ENCODE data around the gene GPLD1. TPM values are rescaled to one million over a fixed set of nuclear protein-coding genes. Genes with fewer than 3 reads are reported as not detected.

The GPLD1 gene
- total RNA-seq, 1 experiment from 2014 or later = 1.3 TPM

DNA sequence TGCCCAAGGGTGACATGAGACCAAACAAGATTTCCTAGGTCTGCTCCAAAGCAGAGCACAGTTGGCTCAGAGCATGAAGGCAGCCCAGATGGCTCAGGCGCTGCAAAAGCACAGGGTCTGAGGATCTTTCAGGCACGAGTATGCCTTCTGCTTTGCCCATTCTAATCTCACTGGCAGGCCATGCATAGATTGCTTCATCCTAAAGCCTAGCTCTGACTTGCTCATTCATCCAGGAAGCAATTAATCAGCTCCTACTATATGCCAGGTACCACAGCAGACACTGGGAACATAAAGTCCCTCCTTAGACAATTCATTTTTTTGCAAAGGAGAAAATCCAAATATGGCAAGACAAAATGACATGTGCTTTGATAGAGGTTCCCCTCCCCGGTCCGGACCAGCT is 31.2 kb downstream of the GPLD1 start:
- intact Hi-C loops (cut with micrococcal nuclease) = no loop called here
- BruUV-seq (replicated peaks) = no TSS peak
- TF ChIP-seq EZH2 (IDR thresholded peaks at IDR 0.05; ENCODE audit: low read length, unreplicated experiment) (no peak), EZH2phosphoT487 (IDR thresholded peaks at IDR 0.05; ENCODE audit: borderline replicate concordance, low read length) (no peak)
- TF ChIP-seq, protein P1, sequence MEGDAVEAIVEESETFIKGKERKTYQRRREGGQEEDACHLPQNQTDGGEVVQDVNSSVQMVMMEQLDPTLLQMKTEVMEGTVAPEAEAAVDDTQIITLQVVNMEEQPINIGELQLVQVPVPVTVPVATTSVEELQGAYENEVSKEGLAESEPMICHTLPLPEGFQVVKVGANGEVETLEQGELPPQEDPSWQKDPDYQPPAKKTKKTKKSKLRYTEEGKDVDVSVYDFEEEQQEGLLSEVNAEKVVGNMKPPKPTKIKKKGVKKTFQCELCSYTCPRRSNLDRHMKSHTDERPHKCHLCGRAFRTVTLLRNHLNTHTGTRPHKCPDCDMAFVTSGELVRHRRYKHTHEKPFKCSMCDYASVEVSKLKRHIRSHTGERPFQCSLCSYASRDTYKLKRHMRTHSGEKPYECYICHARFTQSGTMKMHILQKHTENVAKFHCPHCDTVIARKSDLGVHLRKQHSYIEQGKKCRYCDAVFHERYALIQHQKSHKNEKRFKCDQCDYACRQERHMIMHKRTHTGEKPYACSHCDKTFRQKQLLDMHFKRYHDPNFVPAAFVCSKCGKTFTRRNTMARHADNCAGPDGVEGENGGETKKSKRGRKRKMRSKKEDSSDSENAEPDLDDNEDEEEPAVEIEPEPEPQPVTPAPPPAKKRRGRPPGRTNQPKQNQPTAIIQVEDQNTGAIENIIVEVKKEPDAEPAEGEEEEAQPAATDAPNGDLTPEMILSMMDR (conservative IDR thresholded peaks at IDR 0.05; ENCODE audit: low read depth, low read length) = no peak
- no peak overlapping the region for H3K9ac ChIP-seq (ENCODE audit: low read length)
- no peak for DNase-seq
- H3K27ac ChIP-seq (ENCODE audit: low read length) = no peak overlapping the region
- no peaks in the 10 kb centered on the region for H3K79me2 ChIP-seq (ENCODE audit: low read length)
- H3K27me3 ChIP-seq (ENCODE audit: low read length) = no peaks in the 10 kb centered on the region
- no peak overlapping the region for H3K4me2 ChIP-seq (ENCODE audit: low read length)
- ATAC-seq = no peak
- no peaks in the 10 kb centered on the region for H3K9me3 ChIP-seq (ENCODE audit: low read length)
- H4K20me1 ChIP-seq (ENCODE audit: low read length) = no peaks in the 10 kb centered on the region
- ChIA-PET CTCF (no interaction called here), POLR2A (ENCODE audit: unreplicated experiment) (no interaction called here)
- no peaks in the 10 kb centered on the region for H3K36me3 ChIP-seq (ENCODE audit: low read depth, low read length)
- no peaks in the 10 kb centered on the region for H3F3A ChIP-seq (ENCODE audit: low read length, unreplicated experiment)
- no peaks in the 10 kb centered on the region for H3K4me1 ChIP-seq (ENCODE audit: insufficient read depth, low read length)
- no peak overlapping the region for H3K4me3 ChIP-seq (ENCODE audit: low read length)
- H2AFZ ChIP-seq (ENCODE audit: low read length) = no peak overlapping the region
- H3K9me2 ChIP-seq (replicated peaks; ENCODE audit: low read length) = no peaks in the 10 kb centered on the region

DNA sequence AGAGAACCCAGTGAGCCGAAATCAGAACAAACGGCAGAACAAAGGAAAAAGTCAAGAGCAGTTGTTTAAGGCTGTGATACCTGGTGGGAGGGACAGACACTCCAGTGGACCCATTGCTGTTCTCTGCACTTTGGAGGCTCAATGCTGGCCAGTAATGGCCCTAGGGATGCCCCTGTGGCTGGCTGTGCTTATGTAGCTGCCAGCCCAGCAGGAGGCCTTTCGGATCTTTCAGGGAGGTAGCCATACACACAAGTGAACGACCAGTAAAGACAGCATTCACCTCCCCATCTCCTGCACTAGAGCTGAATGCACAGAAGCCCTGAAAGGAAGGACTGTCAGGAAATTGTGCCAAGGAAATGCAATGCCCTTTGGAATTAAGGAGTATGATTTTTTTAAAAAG is 34.3 kb downstream of the GPLD1 start:
- Histone ChIP-seq H3K27ac (ENCODE audit: low read length) (no peak overlapping the region), H3K9ac (ENCODE audit: low read length) (no peak overlapping the region), H3K79me2 (ENCODE audit: low read length) (no peaks in the 10 kb centered on the region), H3F3A (ENCODE audit: low read length, unreplicated experiment) (no peaks in the 10 kb centered on the region), H3K4me1 (ENCODE audit: insufficient read depth, low read length) (no peaks in the 10 kb centered on the region), H4K20me1 (ENCODE audit: low read length) (no peaks in the 10 kb centered on the region), H3K9me2 (replicated peaks; ENCODE audit: low read length) (no peaks in the 10 kb centered on the region), H3K27me3 (ENCODE audit: low read length) (no peaks in the 10 kb centered on the region), H2AFZ (ENCODE audit: low read length) (no peak overlapping the region), H3K4me2 (ENCODE audit: low read length) (no peak overlapping the region), H3K4me3 (ENCODE audit: low read length) (no peak overlapping the region), H3K36me3 (ENCODE audit: low read depth, low read length) (no peaks in the 10 kb centered on the region), H3K9me3 (ENCODE audit: low read length) (no peaks in the 10 kb centered on the region)
- DNase-seq (no peak), ATAC-seq (no peak)
- BruUV-seq (replicated peaks) = no TSS peak
- no peak for TF ChIP-seq EZH2phosphoT487 (IDR thresholded peaks at IDR 0.05; ENCODE audit: borderline replicate concordance, low read length)
- no peak for TF ChIP-seq EZH2 (IDR thresholded peaks at IDR 0.05; ENCODE audit: low read length, unreplicated experiment)
- TF ChIP-seq, protein P1 (conservative IDR thresholded peaks at IDR 0.05; ENCODE audit: low read depth, low read length) = no peak
- ChIA-PET CTCF (no interaction called here), POLR2A (ENCODE audit: unreplicated experiment) (no interaction called here)
- intact Hi-C loops (cut with micrococcal nuclease) = no loop called here

GRCh38 chr6:24454452-24454851 is 34.9 kb downstream of the GPLD1 start:
- Histone ChIP-seq H3K4me1 (ENCODE audit: insufficient read depth, low read length) (no peaks in the 10 kb centered on the region), H4K20me1 (ENCODE audit: low read length) (no peaks in the 10 kb centered on the region), H3K27ac (ENCODE audit: low read length) (no peak overlapping the region), H2AFZ (ENCODE audit: low read length) (no peak overlapping the region), H3K79me2 (ENCODE audit: low read length) (no peaks in the 10 kb centered on the region), H3F3A (ENCODE audit: low read length, unreplicated experiment) (no peaks in the 10 kb centered on the region), H3K4me2 (ENCODE audit: low read length) (no peak overlapping the region), H3K36me3 (ENCODE audit: low read depth, low read length) (no peaks in the 10 kb centered on the region), H3K9ac (ENCODE audit: low read length) (no peak overlapping the region), H3K9me2 (replicated peaks; ENCODE audit: low read length) (no peaks in the 10 kb centered on the region), H3K27me3 (ENCODE audit: low read length) (no peaks in the 10 kb centered on the region), H3K4me3 (ENCODE audit: low read length) (no peak overlapping the region), H3K9me3 (ENCODE audit: low read length) (no peaks in the 10 kb centered on the region)
- intact Hi-C loops (cut with micrococcal nuclease) = no loop called here
- CTCF ChIA-PET = no interaction called here
- BruUV-seq (replicated peaks) = no TSS peak
- ATAC-seq (no peak), DNase-seq (no peak)
- POLR2A ChIA-PET (ENCODE audit: unreplicated experiment) = no interaction called here
- TF ChIP-seq EZH2 (IDR thresholded peaks at IDR 0.05; ENCODE audit: low read length, unreplicated experiment) = no peak
- TF ChIP-seq, protein P1 (conservative IDR thresholded peaks at IDR 0.05; ENCODE audit: low read depth, low read length) = no peak
- TF ChIP-seq EZH2phosphoT487 (IDR thresholded peaks at IDR 0.05; ENCODE audit: borderline replicate concordance, low read length) = no peak
